ENCODE measurements around the gene CETN3.
"Not testable (repeated sequence)": the region's sequence is repeated elsewhere in the genome, so short reads cannot be mapped to it uniquely, and the experiment has no call there.

CETN3 gene

GRCh38 chr5:90381213-90381929, 28.2 kb downstream of the CETN3 start:
- DNase-seq: no peak

- no peak for DNase-seq
Measured at GRCh38 chr5:90379652-90380051, 29.9 kb downstream of the CETN3 start.

- no peak for DNase-seq
Measured at GRCh38 chr5:90378752-90379151, 30.8 kb downstream of the CETN3 start.

GRCh38 chr5:90371269-90371668, 38.3 kb downstream of the CETN3 start:
- DNase-seq: not testable (repeated sequence)

- no peak for DNase-seq
Measured at GRCh38 chr5:90368454-90369246, 40.9 kb downstream of the CETN3 start.

GRCh38 chr5:90367879-90368278, 41.7 kb downstream of the CETN3 start:
- no peak for DNase-seq

GRCh38 chr5:90366948-90367347, 42.6 kb downstream of the CETN3 start:
- DNase-seq: no peak

GRCh38 chr5:90365328-90365727, 44.2 kb downstream of the CETN3 start:
- no peak for DNase-seq

- DNase-seq: no peak
Measured at GRCh38 chr5:90359073-90359920, 50.3 kb downstream of the CETN3 start.

- no peak for DNase-seq
Measured at GRCh38 chr5:90356622-90357021, 52.9 kb downstream of the CETN3 start.

- DNase-seq: no peak
Measured at GRCh38 chr5:90356176-90356575, 53.4 kb downstream of the CETN3 start.

- DNase-seq: no peak
Measured at GRCh38 chr5:90355635-90356034, 53.9 kb downstream of the CETN3 start.

GRCh38 chr5:90353254-90353653, 56.3 kb downstream of the CETN3 start:
- DNase-seq: no peak

- DNase-seq: no peak
Measured at GRCh38 chr5:90351101-90351500, 58.5 kb downstream of the CETN3 start.

GRCh38 chr5:90347462-90347861, 62.1 kb downstream of the CETN3 start:
- no peak for DNase-seq

GRCh38 chr5:90345684-90346083, 63.9 kb downstream of the CETN3 start:
- DNase-seq: no peak

- DNase-seq: no peak
Measured at GRCh38 chr5:90344689-90345088, 64.9 kb downstream of the CETN3 start.

GRCh38 chr5:90343731-90344130, 65.8 kb downstream of the CETN3 start:
- not testable (repeated sequence) for DNase-seq

GRCh38 chr5:90342576-90342975, 67.0 kb downstream of the CETN3 start:
- DNase-seq: no peak

Measured in stimulated activated CD8-positive, alpha-beta memory T cell treated with anti-CD3 and anti-CD28 coated beads, Interleukin-4, amount 100 ng/mL, for 48 hours (primary cell).